NCI-H748 (cell line): ENCODE measurements around the gene AP5Z1.
"Not testable (repeated sequence)": the region's sequence is repeated elsewhere in the genome, so short reads cannot be mapped to it uniquely, and the experiment has no call there.

Experiments used
- DNase-seq: peaks from one replicate; lab custom pipeline; 2025; ENCODE audit not compliant: unreplicated experiment; lab: John Stamatoyannopoulos, UW

The AP5Z1 gene

GRCh38 chr7:4800926-4801838 lies 25.8 kb downstream of the AP5Z1 start:
- no peak for DNase-seq

- no peak for DNase-seq
Measured at GRCh38 chr7:4801839-4802231, 26.4 kb downstream of the AP5Z1 start.

- not testable (repeated sequence) for DNase-seq
Measured at GRCh38 chr7:4802577-4802976, 27.2 kb downstream of the AP5Z1 start.

- DNase-seq, result no peak
Measured at GRCh38 chr7:4803397-4804241, 28.2 kb downstream of the AP5Z1 start.

GRCh38 chr7:4805110-4805983 lies 29.9 kb downstream of the AP5Z1 start:
- no peak for DNase-seq

GRCh38 chr7:4805984-4806300 lies 30.5 kb downstream of the AP5Z1 start:
- no peak for DNase-seq

GRCh38 chr7:4806983-4807597 lies 31.7 kb downstream of the AP5Z1 start:
- DNase-seq, result no peak

GRCh38 chr7:4807598-4808016 lies 32.2 kb downstream of the AP5Z1 start:
- no peak for DNase-seq

GRCh38 chr7:4808026-4808425 lies 32.6 kb downstream of the AP5Z1 start:
- DNase-seq, result no peak

GRCh38 chr7:4808565-4808964 lies 33.1 kb downstream of the AP5Z1 start:
- DNase-seq, result no peak

GRCh38 chr7:4809091-4809591 lies 33.7 kb downstream of the AP5Z1 start:
- DNase-seq, result no peak

GRCh38 chr7:4809666-4810065 lies 34.2 kb downstream of the AP5Z1 start:
- no peak for DNase-seq

GRCh38 chr7:4814433-4814832 lies 39.0 kb downstream of the AP5Z1 start:
- no peak for DNase-seq

- DNase-seq, result no peak
Measured at GRCh38 chr7:4815121-4815520, 39.7 kb downstream of the AP5Z1 start.

GRCh38 chr7:4815609-4816418 lies 40.4 kb downstream of the AP5Z1 start:
- no peak for DNase-seq

- DNase-seq, result no peak
Measured at GRCh38 chr7:4816419-4817080, 41.1 kb downstream of the AP5Z1 start.

GRCh38 chr7:4817178-4817901 lies 41.9 kb downstream of the AP5Z1 start:
- no peak for DNase-seq

GRCh38 chr7:4818000-4818794 lies 42.8 kb downstream of the AP5Z1 start:
- no peak for DNase-seq
